Measurements from ENCODE around the gene SH3TC2.

The SH3TC2 gene

DNA sequence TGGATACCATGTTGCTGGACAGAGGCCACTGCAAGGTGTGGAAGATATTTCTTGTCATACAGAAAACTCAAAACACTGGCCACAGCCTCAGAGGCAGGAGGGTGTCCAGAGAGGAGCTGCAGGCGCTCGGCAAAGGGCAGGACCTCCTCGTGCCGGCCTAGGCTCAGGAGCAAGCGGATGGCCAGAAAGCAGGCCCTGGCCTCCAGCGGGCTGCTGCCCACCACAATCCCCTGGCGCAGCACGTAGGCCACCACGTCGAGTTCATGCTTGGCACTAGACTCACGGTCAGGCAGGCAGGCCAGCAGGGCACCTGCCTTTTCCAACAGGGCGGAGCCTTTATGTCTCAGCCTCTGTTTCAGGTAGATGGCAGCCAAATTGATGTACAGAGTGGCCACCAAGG is 35.2 kb downstream of the SH3TC2 start:
- no peak for DNase-seq

- no peak for DNase-seq
Measured at GRCh38 chr5:149024943-149025342, 37.9 kb downstream of the SH3TC2 start.

DNA sequence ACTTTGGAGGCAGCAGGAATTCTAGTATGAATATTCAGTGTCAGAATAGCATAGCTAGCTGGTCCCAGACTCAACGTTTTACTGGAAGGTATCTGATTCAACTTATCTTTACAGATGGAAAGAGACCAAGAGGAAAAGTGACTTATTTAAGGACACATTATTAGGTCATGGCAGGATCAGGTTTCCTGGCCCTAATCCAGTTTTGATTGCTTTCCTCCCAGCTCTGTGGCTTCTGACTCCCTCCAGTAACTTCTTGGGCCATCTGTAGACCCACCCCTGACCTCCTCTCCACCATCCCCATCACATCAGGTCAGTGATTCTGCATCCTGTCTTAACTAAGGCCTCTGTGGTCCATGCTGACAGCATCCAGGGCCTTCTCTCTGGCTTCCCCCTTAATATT is 38.4 kb downstream of the SH3TC2 start:
- no peak for DNase-seq

DNA sequence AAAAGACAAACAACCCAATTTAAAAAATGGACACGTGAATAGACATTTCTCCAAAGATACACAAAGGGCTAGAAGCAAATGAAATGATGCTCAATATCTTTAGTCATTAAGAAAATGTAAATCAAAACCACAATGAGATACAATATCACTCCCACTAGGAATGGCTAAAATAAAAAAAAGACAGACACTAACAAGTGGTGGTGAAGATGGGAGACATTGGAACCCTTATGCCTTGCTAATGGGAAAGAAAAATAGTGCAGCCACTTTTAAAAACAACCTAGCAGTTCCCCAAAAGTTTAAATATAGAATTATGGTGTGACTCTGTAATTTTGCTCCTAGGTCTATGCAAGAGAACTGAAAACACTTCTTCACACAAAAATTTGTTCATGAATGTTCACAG is 40.7 kb downstream of the SH3TC2 start:
- DNase-seq, result no peak

- no peak for DNase-seq
Measured at GRCh38 chr5:149019679-149020078, 43.2 kb downstream of the SH3TC2 start.

- no peak for DNase-seq
Measured at GRCh38 chr5:149018909-149019443, 43.9 kb downstream of the SH3TC2 start.

DNA sequence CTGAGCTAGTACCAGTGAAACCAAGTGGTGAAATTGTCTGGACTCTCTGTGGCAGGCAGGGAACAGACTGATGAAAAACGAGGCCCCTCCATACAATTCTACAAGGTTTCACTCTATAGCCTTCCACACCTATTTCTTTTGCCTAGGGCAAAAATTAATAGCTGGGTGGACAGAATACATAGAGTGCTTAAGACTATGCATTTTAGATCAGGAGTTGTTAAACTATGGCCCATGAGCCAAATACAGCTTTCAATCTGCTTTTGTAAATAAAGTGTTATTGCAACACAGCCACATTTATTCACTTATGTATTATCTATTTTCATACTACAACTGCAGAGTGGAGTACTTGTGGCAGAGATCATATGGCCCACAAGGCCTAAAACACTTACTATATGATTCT is 45.2 kb downstream of the SH3TC2 start:
- no peak for DNase-seq

DNA sequence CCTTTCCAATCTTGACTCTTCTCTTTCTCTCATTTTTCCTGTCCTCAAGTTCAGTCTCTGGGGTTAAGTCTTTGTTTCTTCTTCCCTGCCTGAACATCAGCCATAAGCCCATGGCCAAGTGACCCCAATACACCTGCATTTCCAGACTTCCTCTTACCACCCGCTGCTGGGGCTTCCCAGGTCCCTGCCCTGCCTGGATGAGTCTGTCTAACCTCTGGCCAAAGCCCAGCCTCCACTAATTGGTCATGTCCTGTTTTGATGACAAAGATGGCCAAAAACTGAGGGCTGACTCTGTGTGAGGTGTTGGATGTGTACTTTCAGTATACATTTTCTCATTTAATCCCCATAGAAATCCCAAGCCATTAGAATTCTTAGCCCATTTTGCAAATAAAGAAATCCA is 47.3 kb downstream of the SH3TC2 start:
- DNase-seq, result no peak

- DNase-seq, result no peak
Measured at GRCh38 chr5:149015126-149015525, 47.7 kb downstream of the SH3TC2 start.

DNA sequence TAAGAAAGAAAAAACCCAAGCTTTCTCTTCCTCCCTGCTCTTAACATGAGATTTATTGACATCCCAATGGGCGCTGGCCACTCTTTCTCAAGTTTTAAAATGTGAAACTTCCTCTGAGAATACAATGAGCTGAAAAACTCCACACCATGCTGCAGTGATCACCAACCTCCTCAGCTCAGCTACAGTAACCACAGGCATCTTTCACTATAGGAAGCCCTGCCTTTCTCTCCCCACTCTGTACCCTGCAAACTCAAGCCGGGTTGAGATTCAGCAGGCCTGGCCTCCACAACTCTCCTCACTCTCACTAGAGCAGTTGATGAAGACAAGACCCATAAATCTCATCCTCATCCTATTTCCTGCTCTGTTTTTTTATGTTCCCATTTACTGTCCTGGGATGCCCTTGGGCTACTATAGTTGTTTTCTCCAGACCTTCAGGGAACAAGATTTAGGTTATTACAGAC is 48.3 kb downstream of the SH3TC2 start:
- no peak for DNase-seq

GRCh38 chr5:149013796-149014195 is 49.1 kb downstream of the SH3TC2 start:
- DNase-seq, result no peak

DNA sequence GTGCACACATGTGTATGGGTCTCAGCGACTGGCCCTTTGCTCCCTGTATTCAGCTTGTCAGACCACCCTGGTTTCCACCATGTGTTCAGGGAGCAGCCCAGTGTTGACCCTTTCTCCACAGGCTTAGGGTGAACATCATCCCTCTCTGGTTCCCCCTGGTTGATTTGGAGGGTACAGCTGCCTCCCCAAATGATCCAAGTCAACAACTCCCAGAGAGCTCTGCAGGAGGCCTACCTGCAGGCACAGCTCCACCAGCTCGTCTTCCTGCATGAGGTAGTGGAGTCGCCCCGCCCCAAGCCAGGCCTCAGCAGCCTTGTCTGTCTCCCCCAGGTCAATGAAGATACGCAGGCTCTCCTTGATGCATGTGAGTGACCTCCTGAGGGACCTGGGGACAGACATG is 50.5 kb downstream of the SH3TC2 start:
- DNase-seq, result no peak

- no peak for DNase-seq
Measured at GRCh38 chr5:149011728-149012127, 51.1 kb downstream of the SH3TC2 start.

DNA sequence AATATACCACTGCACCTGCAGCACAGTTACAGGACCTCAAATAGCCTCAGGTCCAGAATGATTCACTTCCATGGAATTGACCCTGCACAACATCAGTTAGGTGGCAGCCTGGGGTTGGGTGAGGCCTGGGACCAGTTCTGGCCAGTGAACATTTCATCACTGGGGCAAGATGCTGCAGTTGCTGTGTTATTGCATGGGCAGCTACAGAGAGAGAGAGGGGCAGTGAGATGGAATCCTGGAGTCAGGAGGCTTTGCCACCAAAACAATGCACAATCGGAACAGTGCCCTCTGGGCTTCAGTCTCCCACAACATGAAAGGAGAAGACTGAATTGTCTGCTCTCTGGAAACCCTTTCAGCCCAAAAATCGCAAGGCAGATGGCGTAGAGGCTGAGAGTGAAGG is 51.8 kb downstream of the SH3TC2 start:
- DNase-seq, result no peak

GRCh38 chr5:149007174-149007573 is 55.7 kb downstream of the SH3TC2 start:
- no peak for DNase-seq

GRCh38 chr5:149006426-149006825 is 56.4 kb downstream of the SH3TC2 start:
- DNase-seq, result no peak

- no peak for DNase-seq
Measured at GRCh38 chr5:149005077-149005892, 57.6 kb downstream of the SH3TC2 start.

DNA sequence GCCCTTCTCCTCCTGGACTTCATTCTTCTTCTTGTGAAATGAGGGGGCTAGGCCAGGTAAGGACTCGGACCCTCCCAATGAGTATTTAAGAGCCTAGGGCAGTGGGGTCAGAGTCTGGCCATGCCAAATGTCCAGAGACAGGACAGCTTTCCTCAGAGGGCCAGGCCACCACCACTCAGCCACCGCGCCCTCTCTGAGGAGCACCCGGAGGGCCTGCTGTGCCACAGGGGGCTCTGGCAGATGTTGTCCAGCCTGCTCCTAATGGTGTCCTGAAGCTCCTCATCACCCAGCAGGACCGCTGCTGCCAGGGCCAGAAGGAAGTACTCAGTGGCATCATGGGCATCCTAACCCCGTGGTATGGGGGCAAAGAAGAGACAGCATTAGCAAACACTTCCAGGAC is 58.3 kb downstream of the SH3TC2 start:
- no peak for DNase-seq

DNA sequence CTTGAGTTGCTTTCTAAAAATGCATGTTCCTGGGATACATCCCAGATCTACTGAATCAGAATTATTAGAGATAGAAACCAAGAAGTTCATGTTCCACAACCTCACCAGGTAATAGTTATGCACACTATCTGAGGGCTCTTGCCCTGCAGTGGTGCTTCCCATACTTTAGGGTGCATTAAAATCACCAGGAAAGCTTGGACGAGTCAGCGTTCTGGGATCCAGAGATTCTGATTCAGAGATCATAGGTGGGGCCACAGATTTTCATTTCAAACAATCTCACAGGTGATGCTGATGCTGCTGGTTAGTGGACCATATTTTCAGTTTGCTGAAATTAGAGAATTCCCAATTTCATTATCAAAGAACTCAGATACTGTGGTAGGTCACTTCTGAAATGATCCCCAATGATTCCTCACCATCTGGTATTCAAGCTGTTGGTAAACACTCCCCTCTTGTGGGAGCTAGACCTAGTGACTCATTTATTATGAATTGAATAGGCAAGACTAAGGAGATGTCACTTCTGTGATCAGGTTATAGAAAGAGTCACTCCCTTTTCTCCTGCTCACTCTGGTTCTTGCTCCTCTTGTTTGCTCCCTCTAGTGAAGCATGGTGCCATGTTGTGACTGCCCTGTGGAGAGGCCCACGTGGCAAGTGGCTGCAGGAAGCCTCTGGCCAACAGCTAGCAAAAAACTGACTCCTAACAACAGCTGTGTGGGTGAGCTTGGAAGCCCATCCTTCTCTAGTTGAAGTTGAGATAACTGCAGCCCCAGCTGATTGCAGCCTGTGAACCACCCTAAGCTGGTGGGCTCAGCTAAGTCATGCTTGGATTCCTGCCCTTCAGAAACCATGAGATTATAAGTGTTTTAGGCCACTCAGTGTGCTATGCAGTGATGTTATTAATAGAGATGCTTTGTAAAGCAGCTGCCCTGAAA is 59.8 kb downstream of the SH3TC2 start:
- DNase-seq, result no peak

GRCh38 chr5:149002053-149002452 is 60.8 kb downstream of the SH3TC2 start:
- DNase-seq, result no peak

DNA sequence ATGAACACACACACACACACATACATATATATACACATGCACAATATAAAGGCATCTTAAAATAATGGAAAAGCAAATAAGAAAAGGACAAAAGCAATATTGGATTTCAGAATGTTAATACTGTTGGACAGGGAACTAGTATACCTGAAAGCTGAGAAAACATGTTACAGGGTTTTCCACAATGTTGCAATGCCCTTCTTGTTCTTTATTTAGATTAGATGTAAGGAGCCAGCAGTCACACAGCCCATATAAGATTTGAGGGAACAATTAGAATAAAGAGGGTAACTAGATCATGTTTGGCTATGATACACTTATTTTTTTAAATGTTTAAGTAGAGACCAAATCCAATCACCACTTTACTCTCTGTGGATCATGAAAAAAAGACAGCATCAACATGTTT is 61.7 kb downstream of the SH3TC2 start:
- no peak for DNase-seq

GRCh38 chr5:148999741-149000140 is 63.1 kb downstream of the SH3TC2 start:
- DNase-seq, result no peak

- DNase-seq, result no peak
Measured at GRCh38 chr5:148998174-148998797, 64.6 kb downstream of the SH3TC2 start.

All from NCI-H2171 treated with DMSO at 0.1 percent for 48 hours (cell line).